ENCODE measurements around the gene AQP2. TPM values are rescaled to one million over a fixed set of nuclear protein-coding genes. Genes with fewer than 3 reads are reported as not detected.
"Not testable (repeated sequence)": the region's sequence is repeated elsewhere in the genome, so short reads cannot be mapped to it uniquely, and the experiment has no call there.

The AQP2 gene
- total RNA-seq, 1 experiment from 2014 or later = not detected

DNA sequence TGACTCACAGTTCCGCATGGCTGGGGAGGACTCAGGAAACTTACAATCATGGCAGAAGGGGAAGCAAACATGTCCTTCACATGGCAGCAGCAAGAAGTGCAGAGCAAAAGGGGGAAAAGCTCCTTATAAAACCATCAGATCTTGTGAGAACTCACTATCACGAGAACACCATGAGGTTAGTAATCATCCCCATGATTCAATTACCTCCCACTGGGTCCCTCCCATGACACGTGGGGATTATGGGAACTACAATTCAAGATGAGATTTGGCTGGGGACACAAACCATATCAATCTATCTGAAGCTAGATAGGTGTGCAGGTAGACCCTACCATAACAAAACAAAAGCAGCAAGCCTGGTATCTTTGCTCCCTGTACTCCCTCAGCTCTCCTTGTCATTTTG is 35.9 kb downstream of the AQP2 start:
- not testable (repeated sequence) for H3K27me3 ChIP-seq; DNase-seq; H3K4me3 ChIP-seq; H3K27ac ChIP-seq; H3K9me3 ChIP-seq (replicated peaks)
- Histone ChIP-seq H3K36me3 (peaks cover 40% of the 10 kb centered on the region), H3K4me1 (peaks cover 15% of the 10 kb centered on the region)

DNA sequence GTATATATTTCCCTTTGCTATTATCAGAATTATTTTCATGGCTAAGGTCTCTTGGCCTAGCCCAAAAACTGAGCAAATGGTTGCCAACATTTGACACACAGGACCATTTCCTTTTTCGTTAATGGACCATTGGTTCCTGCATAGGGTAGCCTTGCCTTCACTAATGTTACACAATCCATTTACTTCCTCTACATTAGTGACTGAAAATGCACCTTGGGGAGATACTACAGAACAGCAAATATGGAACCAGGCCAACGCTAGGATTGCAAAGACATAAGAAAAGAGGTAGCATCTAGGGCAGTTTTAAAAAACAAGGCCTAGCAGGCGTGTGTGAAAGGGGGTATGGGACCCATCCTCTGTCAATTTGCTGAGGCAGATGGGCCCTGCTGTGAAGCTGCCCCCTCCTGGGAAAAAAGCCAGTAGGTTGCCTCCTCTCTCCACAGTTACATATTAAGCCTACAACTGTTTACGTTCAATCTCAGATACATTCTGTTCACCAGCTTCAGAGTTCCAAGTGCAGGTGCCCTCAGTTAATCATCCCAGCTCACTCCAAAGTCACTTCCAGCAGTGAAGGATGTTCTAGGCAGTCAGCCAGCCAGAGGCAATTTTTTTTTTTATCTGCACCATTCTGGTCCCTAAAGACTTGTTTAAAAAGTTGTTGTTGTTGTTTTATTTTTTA is 37.2 kb downstream of the AQP2 start:
- Histone ChIP-seq H3K4me3 (no peak overlapping the region), H3K27ac (no peak overlapping the region), H3K9me3 (replicated peaks) (no peaks in the 10 kb centered on the region), H3K4me1 (peaks cover 15% of the 10 kb centered on the region), H3K27me3 (no peaks in the 10 kb centered on the region), H3K36me3 (peaks cover 53% of the 10 kb centered on the region)
- DNase-seq = no peak

DNA sequence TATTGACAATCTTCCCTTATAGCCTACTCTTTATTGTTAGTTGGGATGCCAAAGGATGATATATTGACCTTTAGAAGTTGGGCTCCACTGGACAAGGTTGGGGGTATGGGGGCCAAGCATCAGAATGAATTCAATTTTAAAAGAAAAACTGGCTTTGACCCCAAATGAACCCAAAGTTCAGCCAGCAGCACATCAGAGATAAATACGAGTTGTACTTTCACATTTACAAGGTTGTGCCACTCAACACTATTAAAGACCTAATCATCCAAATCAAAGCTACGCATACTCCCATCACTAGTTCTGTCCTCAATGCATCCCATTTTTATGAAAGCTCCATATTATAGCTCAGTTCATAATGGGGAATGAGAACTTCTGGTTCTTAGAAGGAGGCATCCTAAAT is 38.9 kb downstream of the AQP2 start:
- peaks cover 70% of the 10 kb centered on the region for H3K36me3 ChIP-seq

DNA sequence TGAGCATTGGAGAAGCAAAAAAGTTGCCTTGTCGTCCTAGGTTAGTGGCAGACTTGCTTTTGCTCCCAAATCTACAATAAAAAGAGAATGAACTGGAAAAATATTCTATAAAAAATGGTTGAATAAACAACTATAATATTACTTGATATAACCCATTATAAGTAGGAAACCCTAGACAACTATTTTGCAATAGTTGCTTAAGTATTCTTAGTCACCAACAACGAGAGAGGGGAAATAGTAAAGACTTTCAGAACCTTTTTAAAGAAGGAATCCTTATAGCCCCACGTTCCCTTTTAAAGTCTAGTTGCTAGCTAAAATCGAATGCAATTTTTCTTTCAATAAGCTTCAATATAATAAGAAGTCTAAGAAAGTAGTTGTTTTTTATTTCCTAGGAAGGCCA is 39.7 kb downstream of the AQP2 start:
- no peak overlapping the region for H3K27ac ChIP-seq
- no peak overlapping the region for H3K4me3 ChIP-seq
- H3K4me1 ChIP-seq = no peaks in the 10 kb centered on the region
- H3K27me3 ChIP-seq = no peaks in the 10 kb centered on the region
- H3K9me3 ChIP-seq (replicated peaks) = no peaks in the 10 kb centered on the region
- peaks cover 78% of the 10 kb centered on the region for H3K36me3 ChIP-seq
- no peak for DNase-seq

More for the DNA sequence above, 38.9 kb downstream of the AQP2 start:
- not testable (repeated sequence) for DNase-seq; H3K4me3 ChIP-seq; H3K27ac ChIP-seq; H3K9me3 ChIP-seq (replicated peaks); H3K4me1 ChIP-seq; H3K27me3 ChIP-seq

DNA sequence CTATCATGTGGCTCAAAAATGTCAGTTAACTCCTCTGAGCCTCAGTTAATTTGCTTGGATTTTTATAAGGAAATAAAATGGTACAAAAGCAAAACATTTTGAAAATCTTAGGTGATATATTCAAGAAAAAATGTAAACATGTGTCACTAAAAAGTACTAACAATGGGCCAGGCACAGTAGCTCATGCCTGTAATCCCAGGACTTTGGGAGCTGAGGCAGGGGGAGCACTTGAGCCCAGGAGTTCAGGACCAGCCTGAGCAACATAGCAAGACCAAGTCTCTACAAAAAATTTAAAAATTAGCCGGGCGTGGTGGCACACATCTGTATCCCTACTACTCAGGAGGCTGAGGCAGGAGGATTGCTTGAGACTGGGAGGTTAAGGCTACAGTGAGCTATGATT is 47.9 kb downstream of the AQP2 start:
- peaks cover 92% of the 10 kb centered on the region for H3K36me3 ChIP-seq
- no peak overlapping the region for H3K27ac ChIP-seq
- no peak for DNase-seq
- no peaks in the 10 kb centered on the region for H3K27me3 ChIP-seq
- no peaks in the 10 kb centered on the region for H3K4me1 ChIP-seq
- no peak overlapping the region for H3K4me3 ChIP-seq
- no peaks in the 10 kb centered on the region for H3K9me3 ChIP-seq (replicated peaks)

DNA sequence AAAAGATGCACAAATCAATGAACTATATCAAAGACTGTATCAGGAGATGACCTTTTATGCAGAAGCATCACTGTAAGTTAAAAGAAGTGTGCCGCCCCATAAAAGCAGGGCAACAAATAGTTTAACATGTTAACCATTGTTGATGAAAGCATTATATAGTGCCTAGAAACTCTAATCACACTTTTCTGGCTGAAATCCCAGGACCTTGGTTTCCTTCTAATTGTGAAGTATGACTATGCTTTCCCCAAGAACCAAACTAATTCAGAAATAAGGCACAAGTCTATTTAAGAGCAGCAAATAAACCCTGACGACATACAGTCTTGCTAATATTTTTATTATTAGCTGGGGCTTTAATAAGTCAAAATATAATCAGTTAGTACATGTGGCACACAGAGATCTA is 53.1 kb downstream of the AQP2 start:
- no peak overlapping the region for H3K27ac ChIP-seq
- no peak overlapping the region for H3K4me3 ChIP-seq
- H3K9me3 ChIP-seq (replicated peaks) = no peaks in the 10 kb centered on the region
- H3K4me1 ChIP-seq = peaks cover 4% of the 10 kb centered on the region
- peaks cover 85% of the 10 kb centered on the region for H3K36me3 ChIP-seq
- no peak for DNase-seq
- no peaks in the 10 kb centered on the region for H3K27me3 ChIP-seq

DNA sequence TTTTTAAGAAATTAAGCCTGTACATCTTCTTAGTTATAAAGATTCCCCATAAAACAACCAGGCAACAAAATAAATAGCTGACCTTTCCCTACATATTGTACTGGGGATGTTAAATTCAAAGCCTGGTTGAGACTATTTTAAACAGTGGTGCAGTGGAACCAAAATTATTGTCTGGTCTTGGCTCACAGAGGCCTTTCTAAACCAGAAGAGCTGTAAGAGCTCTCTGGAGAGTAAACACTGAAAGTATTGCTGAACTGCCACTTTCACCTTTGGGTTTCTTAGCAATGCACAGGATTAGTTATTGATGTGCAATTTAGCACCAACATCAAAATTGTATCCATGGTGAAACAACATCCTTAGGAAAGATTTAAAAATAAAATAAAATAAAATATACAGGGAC is 54.2 kb downstream of the AQP2 start:
- no peak overlapping the region for H3K4me3 ChIP-seq
- H3K4me1 ChIP-seq = peaks cover 4% of the 10 kb centered on the region
- peaks cover 84% of the 10 kb centered on the region for H3K36me3 ChIP-seq
- no peak overlapping the region for H3K27ac ChIP-seq
- H3K9me3 ChIP-seq (replicated peaks) = no peaks in the 10 kb centered on the region
- no peaks in the 10 kb centered on the region for H3K27me3 ChIP-seq
- no peak for DNase-seq

DNA sequence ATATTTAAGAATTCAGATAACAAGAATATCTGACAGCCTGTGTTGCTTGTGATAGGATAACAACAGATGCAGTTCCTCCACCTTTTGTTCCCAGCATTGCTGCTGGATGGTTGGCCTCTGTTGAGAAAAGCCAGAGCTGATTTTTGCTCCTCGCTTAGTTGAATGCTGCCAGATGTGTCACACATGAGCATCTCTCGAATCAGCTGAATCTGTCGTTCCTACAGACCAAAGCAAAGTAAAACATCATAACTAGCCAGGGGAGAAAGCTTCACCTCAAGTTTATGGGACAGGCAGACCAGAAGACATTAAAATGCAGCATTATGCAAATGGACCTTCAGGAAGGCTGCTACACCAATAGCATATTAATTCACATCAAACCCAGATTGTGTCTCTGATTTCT is 54.6 kb downstream of the AQP2 start:
- Histone ChIP-seq H3K4me3 (no peak overlapping the region), H3K4me1 (peaks cover 4% of the 10 kb centered on the region), H3K36me3 (peaks cover 85% of the 10 kb centered on the region), H3K9me3 (replicated peaks) (no peaks in the 10 kb centered on the region), H3K27me3 (no peaks in the 10 kb centered on the region), H3K27ac (no peak overlapping the region)
- DNase-seq = no peak

DNA sequence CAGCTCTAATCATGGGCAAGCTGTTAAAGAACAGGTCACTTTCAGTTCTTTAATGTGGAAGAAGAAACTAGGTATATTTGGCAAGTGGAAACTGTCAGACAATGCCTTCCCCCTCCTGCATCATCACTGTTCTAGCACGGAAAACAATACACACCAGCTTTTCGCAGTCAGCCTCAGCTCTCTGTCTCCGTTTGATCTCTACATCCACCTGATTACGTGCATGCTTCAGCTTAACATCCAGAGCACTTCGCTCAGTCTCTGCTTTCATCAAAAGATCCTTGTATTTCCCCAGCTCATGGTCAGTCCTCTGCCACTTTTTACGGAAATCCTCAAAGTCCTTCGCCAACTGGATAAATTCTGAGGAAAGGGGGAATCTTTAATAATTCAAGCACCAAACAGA is 55.7 kb downstream of the AQP2 start:
- Histone ChIP-seq H3K9me3 (replicated peaks) (no peaks in the 10 kb centered on the region), H3K27me3 (no peaks in the 10 kb centered on the region), H3K36me3 (peaks cover 84% of the 10 kb centered on the region), H3K4me1 (peaks cover 4% of the 10 kb centered on the region), H3K4me3 (no peak overlapping the region), H3K27ac (no peak overlapping the region)
- DNase-seq = no peak

DNA sequence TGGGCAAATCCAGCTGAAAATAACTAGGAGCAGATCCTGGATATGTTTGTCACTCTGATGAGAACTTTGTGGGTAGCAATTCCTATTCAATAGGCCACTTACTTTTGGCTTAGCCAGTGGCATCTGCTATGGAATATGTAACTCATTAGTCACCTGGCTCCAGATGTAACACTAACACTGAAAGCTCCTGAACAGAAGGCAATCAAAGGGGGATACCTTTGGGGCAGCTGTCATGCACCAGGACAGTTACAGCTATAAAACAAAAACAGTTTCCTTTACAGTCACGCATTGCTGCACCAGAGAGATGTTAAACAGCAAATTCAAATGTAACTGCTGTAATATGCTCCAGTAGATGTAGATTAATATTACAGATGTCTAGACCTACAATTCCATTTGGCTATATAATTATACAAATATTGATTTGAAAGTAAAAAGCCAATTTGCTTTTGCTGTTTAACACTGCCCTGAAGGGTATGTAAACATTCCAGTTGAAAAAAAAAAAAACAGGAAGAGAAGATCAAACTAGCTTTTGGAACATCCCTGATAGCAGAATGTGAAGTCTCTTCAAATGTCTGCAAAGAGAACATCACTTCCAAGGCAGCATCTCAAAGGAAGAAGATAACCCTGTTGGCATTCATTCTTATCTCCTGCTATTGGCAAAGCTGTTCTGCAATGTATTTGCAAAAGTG is 56.4 kb downstream of the AQP2 start:
- Histone ChIP-seq H3K4me1 (peaks cover 4% of the 10 kb centered on the region), H3K27ac (no peak overlapping the region), H3K4me3 (no peak overlapping the region), H3K36me3 (peaks cover 83% of the 10 kb centered on the region), H3K9me3 (replicated peaks) (no peaks in the 10 kb centered on the region), H3K27me3 (no peaks in the 10 kb centered on the region)
- DNase-seq = no peak

Other genes with a start within 250 kb of the AQP2 start
- gene FMNL3, start 243.3 kb upstream of the AQP2 start, total RNA-seq (2014; rRNA removed; shearing (Covaris generic)) = 33.0 and 39.2 TPM in 2 replicates
- gene TMBIM6, start 209.2 kb upstream of the AQP2 start, total RNA-seq (2014; rRNA removed; shearing (Covaris generic)) = 400 TPM in 2 replicates
- gene NCKAP5L, start 122.3 kb upstream of the AQP2 start, total RNA-seq (2014; rRNA removed; shearing (Covaris generic)) = 80.1 and 80.7 TPM in 2 replicates
- 4.7 and 5.3 TPM in 2 replicates for gene BCDIN3D, start 107.6 kb upstream of the AQP2 start, total RNA-seq (2014; rRNA removed; shearing (Covaris generic))
- 0.58 and 0.67 TPM in 2 replicates for gene FAIM2, start 46.8 kb upstream of the AQP2 start, total RNA-seq (2014; rRNA removed; shearing (Covaris generic))
- 0.18 TPM in 1 of 2 replicates, not detected in the other for gene AQP5, start 11.1 kb downstream of the AQP2 start, total RNA-seq (2014; rRNA removed; shearing (Covaris generic))
- not detected in 2 replicates for gene AQP6, start 22.2 kb downstream of the AQP2 start, total RNA-seq (2014; rRNA removed; shearing (Covaris generic))
- 148 and 152 TPM in 2 replicates for gene RACGAP1, start 74.8 kb downstream of the AQP2 start, total RNA-seq (2014; rRNA removed; shearing (Covaris generic))
- 7.5 and 8.9 TPM in 2 replicates for gene ASIC1, start 106.9 kb downstream of the AQP2 start, total RNA-seq (2014; rRNA removed; shearing (Covaris generic))
- gene SMARCD1, start 134.6 kb downstream of the AQP2 start, total RNA-seq (2014; rRNA removed; shearing (Covaris generic)) = 79.7 and 84.2 TPM in 2 replicates
- gene GPD1, start 153.3 kb downstream of the AQP2 start, total RNA-seq (2014; rRNA removed; shearing (Covaris generic)) = 0.23 and 0.24 TPM in 2 replicates
- 25.3 and 36.3 TPM in 2 replicates for gene COX14, start 161.5 kb downstream of the AQP2 start, total RNA-seq (2014; rRNA removed; shearing (Covaris generic))
- gene CERS5, start 216.6 kb downstream of the AQP2 start, total RNA-seq (2014; rRNA removed; shearing (Covaris generic)) = 43.4 and 58.7 TPM in 2 replicates

All from SJCRH30 (cell line).